Esophagus muscularis mucosa (tissue), 3 donors: ENCODE measurements around the gene SYNGR4.

Source experiments
- POLR2AphosphoS5 ChIP-seq, 2 donors: sonication (generic); formaldehyde crosslinking; IDR thresholded peaks; one replicate each; pipeline ENCODE4 v1.6.1; 2017; ENCODE audit warnings: antibody characterized with exemption in 2 of 2
- TF ChIP-seq, protein P1 (sequence below), 3 experiments: fragments of 200-600 bp in 2 of 3; fragments of 450-650 bp in 1 of 3; sonication (generic) in 2 of 3; IDR thresholded peaks; one replicate each; pipeline ENCODE4 v1.5.1; 2017 to 2019; ENCODE audit warnings: antibody characterized with exemption in 3 of 3, mild to moderate bottlenecking in 2 of 3, moderate library complexity in 1 of 3

- TF ChIP-seq POLR2AphosphoS5 (IDR thresholded peaks at IDR 0.05): no peak
- TF ChIP-seq, protein P1, sequence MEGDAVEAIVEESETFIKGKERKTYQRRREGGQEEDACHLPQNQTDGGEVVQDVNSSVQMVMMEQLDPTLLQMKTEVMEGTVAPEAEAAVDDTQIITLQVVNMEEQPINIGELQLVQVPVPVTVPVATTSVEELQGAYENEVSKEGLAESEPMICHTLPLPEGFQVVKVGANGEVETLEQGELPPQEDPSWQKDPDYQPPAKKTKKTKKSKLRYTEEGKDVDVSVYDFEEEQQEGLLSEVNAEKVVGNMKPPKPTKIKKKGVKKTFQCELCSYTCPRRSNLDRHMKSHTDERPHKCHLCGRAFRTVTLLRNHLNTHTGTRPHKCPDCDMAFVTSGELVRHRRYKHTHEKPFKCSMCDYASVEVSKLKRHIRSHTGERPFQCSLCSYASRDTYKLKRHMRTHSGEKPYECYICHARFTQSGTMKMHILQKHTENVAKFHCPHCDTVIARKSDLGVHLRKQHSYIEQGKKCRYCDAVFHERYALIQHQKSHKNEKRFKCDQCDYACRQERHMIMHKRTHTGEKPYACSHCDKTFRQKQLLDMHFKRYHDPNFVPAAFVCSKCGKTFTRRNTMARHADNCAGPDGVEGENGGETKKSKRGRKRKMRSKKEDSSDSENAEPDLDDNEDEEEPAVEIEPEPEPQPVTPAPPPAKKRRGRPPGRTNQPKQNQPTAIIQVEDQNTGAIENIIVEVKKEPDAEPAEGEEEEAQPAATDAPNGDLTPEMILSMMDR (IDR thresholded peaks at IDR 0.05): no peak
These were observed 8.7 kb upstream of the SYNGR4 start for GRCh38 chr19:48355365-48355954.
